Adipocyte (in vitro differentiated cells): Measurements from ENCODE around the gene EVC2.

ENCODE experiments used
- DNase-seq: peaks from one replicate; pipeline ENCODE4 v3.0.0-alpha.2; 2015; ENCODE audit warnings: low read depth
- H3K27me3 ChIP-seq: replicated peaks from 2 replicates; pipeline ENCODE4 v1.7.0; 2013; ENCODE audit warnings: mild to moderate bottlenecking, low read length, moderate library complexity; ENCODE audit not compliant: control insufficient read depth, insufficient read depth
- H3K36me3 ChIP-seq: 2 replicates; pipeline ENCODE4 v1.7.0; 2013; ENCODE audit warnings: low read length, mild to moderate bottlenecking, moderate library complexity; ENCODE audit not compliant: control insufficient read depth, insufficient read depth, severe bottlenecking
- H3K4me1 ChIP-seq: 2 replicates; pipeline ENCODE4 v1.7.0; 2013; ENCODE audit warnings: mild to moderate bottlenecking, low read length, moderate library complexity; ENCODE audit not compliant: control insufficient read depth, insufficient read depth
- H3K4me3 ChIP-seq: 2 replicates; pipeline ENCODE4 v1.7.0; 2013; ENCODE audit warnings: mild to moderate bottlenecking, low read length, moderate library complexity
- H3K9ac ChIP-seq: 2 replicates; pipeline ENCODE4 v1.7.0; 2013; ENCODE audit warnings: mild to moderate bottlenecking, low read length, moderate library complexity
- H3K9me3 ChIP-seq: 2 replicates; pipeline ENCODE4 v1.7.0; 2013; ENCODE audit warnings: mild to moderate bottlenecking, low read length, moderate library complexity; ENCODE audit not compliant: control insufficient read depth

EVC2 gene

GRCh38 chr4:5661237-5661636 lies 47.1 kb downstream of the EVC2 start:
- Histone ChIP-seq H3K9ac (no peak overlapping the region), H3K36me3 (peaks cover 62% of the 10 kb centered on the region), H3K4me1 (no peaks in the 10 kb centered on the region), H3K27me3 (no peaks in the 10 kb centered on the region), H3K9me3 (no peaks in the 10 kb centered on the region), H3K4me3 (no peak overlapping the region)
- no peak for DNase-seq

GRCh38 chr4:5660185-5660584 lies 48.2 kb downstream of the EVC2 start:
- peaks cover 61% of the 10 kb centered on the region for H3K36me3 ChIP-seq
- DNase-seq, result no peak
- no peak overlapping the region for H3K9ac ChIP-seq
- H3K9me3 ChIP-seq, result no peaks in the 10 kb centered on the region
- no peak overlapping the region for H3K4me3 ChIP-seq
- H3K27me3 ChIP-seq, result no peaks in the 10 kb centered on the region
- H3K4me1 ChIP-seq, result no peaks in the 10 kb centered on the region

- Histone ChIP-seq H3K4me3 (no peak overlapping the region), H3K27me3 (no peaks in the 10 kb centered on the region), H3K9me3 (no peaks in the 10 kb centered on the region), H3K4me1 (no peaks in the 10 kb centered on the region), H3K36me3 (peaks cover 59% of the 10 kb centered on the region), H3K9ac (no peak overlapping the region)
- DNase-seq, result no peak
Observed at GRCh38 chr4:5658974-5659373, 49.4 kb downstream of the EVC2 start.

- no peak overlapping the region for H3K4me3 ChIP-seq
- H3K9ac ChIP-seq, result no peak overlapping the region
- H3K27me3 ChIP-seq, result no peaks in the 10 kb centered on the region
- no peaks in the 10 kb centered on the region for H3K4me1 ChIP-seq
- H3K36me3 ChIP-seq, result peaks cover 60% of the 10 kb centered on the region
- H3K9me3 ChIP-seq, result no peaks in the 10 kb centered on the region
- DNase-seq, result no peak
Observed at GRCh38 chr4:5656415-5656814, 51.9 kb downstream of the EVC2 start.

- Histone ChIP-seq H3K4me3 (no peak overlapping the region), H3K4me1 (no peaks in the 10 kb centered on the region), H3K27me3 (no peaks in the 10 kb centered on the region), H3K9me3 (no peaks in the 10 kb centered on the region), H3K36me3 (peaks cover 54% of the 10 kb centered on the region), H3K9ac (no peak overlapping the region)
- DNase-seq, result no peak
Observed at GRCh38 chr4:5654791-5655190, 53.6 kb downstream of the EVC2 start.

DNA sequence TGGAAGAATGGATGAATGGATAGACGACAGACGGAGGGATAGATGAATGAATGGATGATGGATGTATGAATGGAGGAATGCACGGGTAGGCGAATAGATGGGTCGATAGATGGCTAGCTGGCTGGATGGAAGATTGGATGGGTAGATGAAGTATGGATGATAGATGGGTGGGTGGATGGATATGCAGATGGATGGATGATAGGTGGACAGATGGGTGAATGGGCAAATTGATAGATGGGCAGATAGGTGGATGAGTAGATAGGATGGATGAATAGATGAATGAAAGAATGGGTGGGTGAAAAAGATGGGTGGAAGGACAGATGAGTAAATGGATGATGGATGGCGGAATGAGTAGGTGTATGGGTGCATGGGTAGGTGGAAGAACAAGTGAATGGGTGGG lies 57.3 kb downstream of the EVC2 start:
- Histone ChIP-seq H3K4me1 (no peaks in the 10 kb centered on the region), H3K4me3 (no peak overlapping the region), H3K9ac (no peak overlapping the region), H3K27me3 (no peaks in the 10 kb centered on the region), H3K36me3 (peaks cover 62% of the 10 kb centered on the region), H3K9me3 (no peaks in the 10 kb centered on the region)
- no peak for DNase-seq

DNA sequence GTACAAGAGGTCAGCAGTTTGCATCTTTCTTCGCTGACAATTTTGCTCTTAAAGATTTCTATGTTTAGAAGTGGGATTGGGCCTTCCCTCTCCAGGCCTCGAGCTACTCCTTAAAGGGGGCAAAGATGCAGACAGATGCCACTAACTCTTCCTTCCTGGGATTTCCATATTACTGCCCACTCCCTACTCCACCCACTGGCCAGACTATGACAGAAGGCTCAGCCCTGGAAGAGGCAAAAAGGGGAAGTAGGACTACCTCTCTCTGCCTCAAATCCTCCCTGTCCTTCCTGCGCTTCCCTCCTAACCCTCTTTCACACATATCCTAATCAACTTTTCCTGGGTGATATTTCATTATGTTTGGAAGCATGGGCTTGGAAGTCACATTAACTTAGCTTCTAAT lies 58.3 kb downstream of the EVC2 start:
- H3K36me3 ChIP-seq, result peaks cover 65% of the 10 kb centered on the region
- DNase-seq, result no peak
- no peaks in the 10 kb centered on the region for H3K27me3 ChIP-seq
- no peaks in the 10 kb centered on the region for H3K9me3 ChIP-seq
- no peak overlapping the region for H3K4me3 ChIP-seq
- H3K9ac ChIP-seq, result no peak overlapping the region
- H3K4me1 ChIP-seq, result no peaks in the 10 kb centered on the region

DNA sequence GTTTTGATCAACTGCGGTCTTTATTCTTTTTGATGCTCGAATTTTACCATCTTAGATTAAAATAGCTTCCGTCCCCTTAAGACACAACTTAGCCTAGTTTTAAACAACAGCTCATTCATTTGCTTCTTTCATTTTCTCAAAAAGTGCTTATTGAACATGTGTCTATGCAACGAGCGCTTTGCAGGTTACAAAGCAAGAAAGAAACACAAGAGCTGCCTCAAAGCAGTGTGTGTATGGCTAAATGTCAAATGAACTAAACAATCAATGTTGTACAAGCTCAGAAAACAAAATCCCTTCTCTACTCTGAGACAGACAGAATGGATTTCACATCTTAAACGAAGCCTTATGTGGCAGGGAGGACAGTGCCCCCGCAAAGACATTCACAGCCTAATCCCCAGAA lies 61.0 kb downstream of the EVC2 start:
- no peak for DNase-seq
- no peaks in the 10 kb centered on the region for H3K4me1 ChIP-seq
- no peak overlapping the region for H3K4me3 ChIP-seq
- H3K9ac ChIP-seq, result no peak overlapping the region
- no peaks in the 10 kb centered on the region for H3K27me3 ChIP-seq
- peaks cover 48% of the 10 kb centered on the region for H3K36me3 ChIP-seq
- H3K9me3 ChIP-seq, result no peaks in the 10 kb centered on the region

- DNase-seq, result no peak
- H3K9me3 ChIP-seq, result no peaks in the 10 kb centered on the region
- no peak overlapping the region for H3K9ac ChIP-seq
- no peaks in the 10 kb centered on the region for H3K27me3 ChIP-seq
- H3K4me3 ChIP-seq, result no peak overlapping the region
- peaks cover 21% of the 10 kb centered on the region for H3K36me3 ChIP-seq
- H3K4me1 ChIP-seq, result peaks cover 15% of the 10 kb centered on the region
Observed at GRCh38 chr4:5640096-5640495, 68.3 kb downstream of the EVC2 start.

DNA sequence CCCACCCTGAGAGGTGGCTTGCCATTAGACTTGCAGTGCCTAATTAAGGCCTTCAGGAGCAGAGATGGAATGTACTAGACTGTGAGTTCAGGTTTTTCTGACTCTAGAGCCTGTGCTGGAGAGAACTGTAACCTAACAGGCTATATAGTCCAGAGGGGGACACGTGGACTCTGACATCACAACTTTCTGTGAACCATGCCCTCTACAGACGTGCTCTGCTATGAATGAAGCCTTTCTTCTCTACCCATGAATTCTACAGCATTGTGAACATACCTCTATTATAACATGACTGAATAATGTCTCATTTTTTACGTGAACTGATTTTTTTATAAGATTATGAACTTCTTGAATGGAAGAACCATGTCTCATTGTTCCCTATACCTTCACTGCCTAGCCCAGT lies 68.8 kb downstream of the EVC2 start:
- Histone ChIP-seq H3K27me3 (no peaks in the 10 kb centered on the region), H3K4me1 (peaks cover 18% of the 10 kb centered on the region), H3K9ac (no peak overlapping the region), H3K36me3 (peaks cover 21% of the 10 kb centered on the region), H3K4me3 (no peak overlapping the region), H3K9me3 (no peaks in the 10 kb centered on the region)
- DNase-seq, result no peak

- H3K27me3 ChIP-seq, result no peaks in the 10 kb centered on the region
- H3K9me3 ChIP-seq, result no peaks in the 10 kb centered on the region
- no peak overlapping the region for H3K4me3 ChIP-seq
- H3K9ac ChIP-seq, result no peak overlapping the region
- H3K4me1 ChIP-seq, result peaks cover 22% of the 10 kb centered on the region
- peak; percentile 24 for DNase-seq
- H3K36me3 ChIP-seq, result peaks cover 21% of the 10 kb centered on the region
Observed at GRCh38 chr4:5638976-5639375, 69.4 kb downstream of the EVC2 start.

DNA sequence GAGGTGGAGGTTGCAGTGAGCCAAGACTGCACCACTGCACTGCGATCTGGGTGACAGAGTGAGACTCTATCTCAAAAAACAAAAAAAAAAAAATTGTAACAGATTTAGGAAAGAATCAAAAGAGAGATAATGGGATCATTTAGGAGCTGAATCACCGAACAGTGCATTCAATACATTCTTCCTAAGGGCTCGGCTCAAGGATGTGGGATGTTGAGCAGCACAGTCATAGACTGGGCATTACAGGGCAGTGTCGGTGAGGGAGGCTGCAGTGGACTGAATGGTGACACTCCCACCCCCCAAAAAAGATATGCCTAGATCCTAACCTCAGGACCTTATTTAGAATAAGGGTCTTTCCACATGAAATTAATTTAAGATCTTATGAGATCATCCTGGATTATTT lies 70.0 kb downstream of the EVC2 start:
- H3K4me1 ChIP-seq, result peaks cover 25% of the 10 kb centered on the region
- H3K27me3 ChIP-seq, result no peaks in the 10 kb centered on the region
- no peaks in the 10 kb centered on the region for H3K9me3 ChIP-seq
- peak; percentile 76 for DNase-seq
- H3K36me3 ChIP-seq, result peaks cover 21% of the 10 kb centered on the region
- no peak overlapping the region for H3K9ac ChIP-seq
- no peak overlapping the region for H3K4me3 ChIP-seq
